ENCODE measurements around the gene CENPX.

Gene CENPX

DNA sequence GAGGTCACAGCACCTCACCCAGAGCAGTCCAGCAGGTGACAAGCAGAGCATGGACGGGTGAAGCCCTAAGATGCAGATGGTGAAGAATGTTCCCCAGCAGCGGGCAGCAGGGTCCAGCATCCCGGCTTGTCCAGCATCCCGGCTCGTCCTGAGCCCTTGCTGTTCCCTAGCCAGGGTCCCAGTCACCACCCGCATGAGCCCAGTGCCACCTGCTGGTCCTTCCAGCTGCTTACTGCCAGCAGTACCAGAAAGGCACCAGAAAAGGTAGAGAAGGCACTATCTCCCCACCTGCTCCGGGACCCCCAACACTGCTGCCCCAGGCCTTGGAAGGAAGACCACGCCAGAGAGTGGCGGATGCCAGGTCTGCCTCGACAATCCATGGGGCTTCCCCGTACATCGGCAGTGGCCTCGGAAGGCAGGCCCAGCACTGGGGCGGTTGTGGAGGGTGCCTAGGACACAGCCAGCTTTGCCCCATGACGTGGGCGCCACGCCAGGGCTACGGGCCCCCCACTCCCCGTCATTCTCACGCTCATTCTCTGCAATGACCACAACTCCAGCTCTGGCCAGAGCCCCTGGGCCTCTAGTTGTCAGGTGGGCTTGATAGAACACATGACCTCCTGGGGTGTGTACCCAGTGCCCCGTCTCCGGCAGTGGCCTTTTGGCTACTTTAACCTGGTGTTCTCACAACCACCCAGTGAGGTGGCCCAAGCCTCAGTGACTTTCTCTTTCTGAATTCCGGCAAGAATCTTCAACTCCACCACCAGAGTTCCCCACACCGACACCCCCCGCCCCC, 1.4 kb downstream of the CENPX start:
- peak overlapping the region; percentile 73 for H3K23ac ChIP-seq (ENCODE audit: low read depth, low read length, poor library complexity)

DNA sequence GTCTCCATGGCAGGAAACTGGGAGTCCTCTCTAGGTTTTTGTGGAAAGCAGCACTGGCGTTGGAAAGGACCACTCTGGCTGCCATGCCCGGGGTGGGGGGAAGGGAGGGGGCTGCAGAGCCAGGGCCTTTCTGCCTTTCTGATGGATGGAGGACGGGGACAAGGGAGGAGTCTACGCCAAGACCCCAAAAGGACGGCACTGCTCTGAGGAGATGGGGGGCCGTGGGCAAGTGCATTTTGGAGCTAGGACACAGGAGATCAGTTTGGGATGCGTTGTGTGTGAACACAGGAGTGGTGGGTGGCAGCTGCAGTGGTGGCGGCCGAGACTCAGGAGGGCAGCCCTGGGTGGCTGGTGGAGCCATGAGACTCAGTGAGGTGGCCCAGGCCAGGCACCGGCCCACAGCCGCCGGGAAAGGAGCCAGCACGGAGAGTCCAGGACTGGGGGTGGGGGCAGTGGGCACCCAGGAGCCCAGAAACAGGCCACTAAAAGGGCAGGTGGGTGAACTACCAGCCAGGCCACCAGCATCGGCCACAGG, 2.0 kb downstream of the CENPX start:
- Histone ChIP-seq H3K4ac (ENCODE audit: low read length) (no peak overlapping the region), H3K4me2 (ENCODE audit: insufficient read depth, low read length, poor library complexity, severe bottlenecking) (no peak overlapping the region), H2BK12ac (ENCODE audit: low read length) (no peak overlapping the region), H3K36me3 (replicated peaks in 1 of 2; ENCODE audit: control insufficient read depth in 2 of 2, insufficient read depth in 2 of 2, low read length in 2 of 2) (peaks cover 8 to 33% of the 10 kb centered on the region in 2 donors), H3K18ac (ENCODE audit: low read length) (no peak overlapping the region), H2AK5ac (ENCODE audit: low read depth, low read length) (peak overlapping the region; percentile 88), H3K14ac (ENCODE audit: low read length) (no peak overlapping the region), H3K79me1 (ENCODE audit: low read depth, low read length) (peaks cover 27% of the 10 kb centered on the region), H3K27me3 (ENCODE audit: control insufficient read depth in 3 of 3, insufficient read depth in 3 of 3, low read depth in 1 of 3, low read length in 3 of 3) (no peaks in the 10 kb centered on the region), H3K9me3 (replicated peaks in 1 of 2; ENCODE audit: control insufficient read depth in 2 of 2, insufficient read depth in 1 of 2, low read depth in 1 of 2, low read length in 2 of 2) (no peaks in the 10 kb centered on the region), H2BK120ac (ENCODE audit: low read depth, low read length) (no peak overlapping the region), H2AFZ (ENCODE audit: low read length) (no peak overlapping the region), H3K4me3 (ENCODE audit: low read length in 2 of 2) (peak overlapping the region in 1 of 2 donors; percentile 81), H2BK15ac (ENCODE audit: low read length) (no peak overlapping the region), H3K9ac (ENCODE audit: low read depth, low read length, poor library complexity) (no peak overlapping the region), H3K4me1 (ENCODE audit: control insufficient read depth in 2 of 2, insufficient read depth in 1 of 2, low read depth in 1 of 2, low read length in 2 of 2) (peaks cover 9 to 19% of the 10 kb centered on the region in 2 donors), H3K23ac (ENCODE audit: low read depth, low read length, poor library complexity) (no peak overlapping the region), H4K91ac (ENCODE audit: low read depth, low read length, poor library complexity) (no peak overlapping the region), H3K27ac (replicated peaks; ENCODE audit: low read length) (peak overlapping the region; percentile 22), H4K8ac (ENCODE audit: low read depth, low read length) (no peak overlapping the region), H2BK5ac (ENCODE audit: low read length) (peak overlapping the region; percentile 84)
- no peak for DNase-seq (ENCODE audit: low spot score)
- WGBS, 2 donors (ENCODE audit: extremely low coverage in 2 of 2, insufficient read length in 2 of 2, insufficient replicate concordance in 1 of 2): no CpG with 5 or more reads among the region's 14 CpGs

More for the DNA sequence above, 1.4 kb downstream of the CENPX start:
- H2BK120ac ChIP-seq (ENCODE audit: low read depth, low read length): no peak overlapping the region
- peak overlapping the region; percentile 99 for H3K4me2 ChIP-seq (ENCODE audit: insufficient read depth, low read length, poor library complexity, severe bottlenecking)
- H3K9ac ChIP-seq (ENCODE audit: low read depth, low read length, poor library complexity): peak overlapping the region; percentile 92
- H2BK15ac ChIP-seq (ENCODE audit: low read length): no peak overlapping the region
- no peak overlapping the region for H4K91ac ChIP-seq (ENCODE audit: low read depth, low read length, poor library complexity)
- no peak overlapping the region for H3K27ac ChIP-seq (replicated peaks; ENCODE audit: low read length)
- peak overlapping the region in 1 of 2 donors; percentile 81 for H3K4me3 ChIP-seq (ENCODE audit: low read length in 2 of 2)
- H3K9me3 ChIP-seq (replicated peaks in 1 of 2; ENCODE audit: control insufficient read depth in 2 of 2, insufficient read depth in 1 of 2, low read depth in 1 of 2, low read length in 2 of 2): peaks cover 0 to 2% of the 10 kb centered on the region in 2 donors
- WGBS, 2 donors (ENCODE audit: extremely low coverage in 2 of 2, insufficient read length in 2 of 2, insufficient replicate concordance in 1 of 2): no CpG with 5 or more reads among the region's 25 CpGs
- no peak overlapping the region for H2AFZ ChIP-seq (ENCODE audit: low read length)
- H3K4me1 ChIP-seq (ENCODE audit: control insufficient read depth in 2 of 2, insufficient read depth in 1 of 2, low read depth in 1 of 2, low read length in 2 of 2): peaks cover 9 to 16% of the 10 kb centered on the region in 2 donors
- DNase-seq (ENCODE audit: low spot score): no peak
- no peak overlapping the region for H4K8ac ChIP-seq (ENCODE audit: low read depth, low read length)
- H3K27me3 ChIP-seq (ENCODE audit: control insufficient read depth in 3 of 3, insufficient read depth in 3 of 3, low read depth in 1 of 3, low read length in 3 of 3): no peaks in the 10 kb centered on the region
- no peak overlapping the region for H3K18ac ChIP-seq (ENCODE audit: low read length)
- H3K36me3 ChIP-seq (replicated peaks in 1 of 2; ENCODE audit: control insufficient read depth in 2 of 2, insufficient read depth in 2 of 2, low read length in 2 of 2): peaks cover 11 to 33% of the 10 kb centered on the region in 2 donors
- no peak overlapping the region for H2BK12ac ChIP-seq (ENCODE audit: low read length)
- H2BK5ac ChIP-seq (ENCODE audit: low read length): no peak overlapping the region
- H2AK5ac ChIP-seq (ENCODE audit: low read depth, low read length): peak overlapping the region; percentile 67
- H3K79me1 ChIP-seq (ENCODE audit: low read depth, low read length): peaks cover 30% of the 10 kb centered on the region
- H3K14ac ChIP-seq (ENCODE audit: low read length): no peak overlapping the region
- H3K4ac ChIP-seq (ENCODE audit: low read length): no peak overlapping the region

DNA sequence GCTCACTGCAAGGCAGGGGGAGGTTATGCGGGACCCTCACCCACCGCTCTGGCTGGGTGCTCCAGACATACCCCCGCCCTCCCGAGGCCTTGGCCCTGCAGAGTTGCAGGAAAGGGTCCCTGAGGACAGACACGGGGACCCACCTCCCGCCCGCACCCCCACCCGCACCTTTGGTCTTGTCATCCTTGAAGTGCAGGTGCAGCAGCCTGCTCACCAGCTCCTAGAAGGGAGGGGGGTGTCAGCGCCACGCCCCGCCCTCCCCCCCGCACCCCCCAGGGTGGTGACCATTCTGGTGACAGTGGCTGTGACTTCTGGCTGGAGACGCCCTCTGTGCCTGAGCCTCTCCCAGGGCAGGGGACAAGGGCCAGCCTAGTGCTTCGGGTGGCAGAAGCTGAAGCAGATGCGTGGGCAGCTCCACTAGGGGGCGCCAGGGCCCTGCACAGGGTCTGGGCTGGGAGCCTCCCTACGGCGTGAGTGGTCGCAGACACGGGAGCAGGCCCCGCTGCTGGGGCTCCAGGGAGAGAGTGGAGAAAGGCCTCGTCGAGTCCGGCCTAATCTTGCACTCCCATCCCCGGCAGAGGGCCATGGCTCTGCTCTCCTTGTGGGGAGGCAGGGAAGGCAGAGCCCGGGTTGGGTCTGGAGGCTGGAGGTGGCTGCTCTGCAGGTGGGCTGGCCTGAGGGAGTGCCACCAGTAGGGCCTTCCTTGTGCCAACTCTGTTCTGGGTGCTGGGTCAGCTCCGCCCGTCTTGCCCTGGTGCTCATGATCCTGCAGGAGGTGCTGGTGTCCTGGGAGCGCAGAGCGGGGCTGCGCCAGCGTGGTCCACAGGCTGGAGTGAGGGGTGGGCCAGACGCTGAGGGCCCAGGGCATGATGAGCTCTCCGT, 2.7 kb downstream of the CENPX start:
- H3K4ac ChIP-seq (ENCODE audit: low read length): peak overlapping the region; percentile 10
- H3K4me3 ChIP-seq (ENCODE audit: low read length in 2 of 2): peak overlapping the region in 1 of 2 donors; percentile 9
- peak overlapping the region; percentile 88 for H2AK5ac ChIP-seq (ENCODE audit: low read depth, low read length)
- peaks cover 9 to 19% of the 10 kb centered on the region in 2 donors for H3K4me1 ChIP-seq (ENCODE audit: control insufficient read depth in 2 of 2, insufficient read depth in 1 of 2, low read depth in 1 of 2, low read length in 2 of 2)
- peak overlapping the region; percentile 22 for H3K27ac ChIP-seq (replicated peaks; ENCODE audit: low read length)
- no peak overlapping the region for H2AFZ ChIP-seq (ENCODE audit: low read length)
- H3K4me2 ChIP-seq (ENCODE audit: insufficient read depth, low read length, poor library complexity, severe bottlenecking): no peak overlapping the region
- no CpG with 5 or more reads among the region's 34 CpGs for WGBS, 2 donors (ENCODE audit: extremely low coverage in 2 of 2, insufficient read length in 2 of 2, insufficient replicate concordance in 1 of 2)
- DNase-seq (ENCODE audit: low spot score): peak; percentile 56
- no peak overlapping the region for H3K14ac ChIP-seq (ENCODE audit: low read length)
- H3K9ac ChIP-seq (ENCODE audit: low read depth, low read length, poor library complexity): peak overlapping the region; percentile 77
- peak overlapping the region; percentile 44 for H3K18ac ChIP-seq (ENCODE audit: low read length)
- no peaks in the 10 kb centered on the region for H3K9me3 ChIP-seq (replicated peaks in 1 of 2; ENCODE audit: control insufficient read depth in 2 of 2, insufficient read depth in 1 of 2, low read depth in 1 of 2, low read length in 2 of 2)
- no peak overlapping the region for H2BK120ac ChIP-seq (ENCODE audit: low read depth, low read length)
- H3K36me3 ChIP-seq (replicated peaks in 1 of 2; ENCODE audit: control insufficient read depth in 2 of 2, insufficient read depth in 2 of 2, low read length in 2 of 2): peaks cover 6 to 28% of the 10 kb centered on the region in 2 donors
- no peak overlapping the region for H3K23ac ChIP-seq (ENCODE audit: low read depth, low read length, poor library complexity)
- H2BK5ac ChIP-seq (ENCODE audit: low read length): peak overlapping the region; percentile 84
- H4K91ac ChIP-seq (ENCODE audit: low read depth, low read length, poor library complexity): no peak overlapping the region
- no peak overlapping the region for H2BK12ac ChIP-seq (ENCODE audit: low read length)
- peaks cover 27% of the 10 kb centered on the region for H3K79me1 ChIP-seq (ENCODE audit: low read depth, low read length)
- H4K8ac ChIP-seq (ENCODE audit: low read depth, low read length): no peak overlapping the region
- no peaks in the 10 kb centered on the region for H3K27me3 ChIP-seq (ENCODE audit: control insufficient read depth in 3 of 3, insufficient read depth in 3 of 3, low read depth in 1 of 3, low read length in 3 of 3)
- H2BK15ac ChIP-seq (ENCODE audit: low read length): peak overlapping the region; percentile 9
